GM12872 (cell line): ENCODE measurements around the gene PRPF31.

ENCODE experiments used
- TF ChIP-seq, protein P1 (sequence below): IDR thresholded peaks from 3 replicates; pipeline ENCODE4 v1.5.1; 2011; ENCODE audit warnings: low read depth, mild to moderate bottlenecking, low read length, moderate library complexity; ENCODE audit not compliant: insufficient read depth

The PRPF31 gene

DNA sequence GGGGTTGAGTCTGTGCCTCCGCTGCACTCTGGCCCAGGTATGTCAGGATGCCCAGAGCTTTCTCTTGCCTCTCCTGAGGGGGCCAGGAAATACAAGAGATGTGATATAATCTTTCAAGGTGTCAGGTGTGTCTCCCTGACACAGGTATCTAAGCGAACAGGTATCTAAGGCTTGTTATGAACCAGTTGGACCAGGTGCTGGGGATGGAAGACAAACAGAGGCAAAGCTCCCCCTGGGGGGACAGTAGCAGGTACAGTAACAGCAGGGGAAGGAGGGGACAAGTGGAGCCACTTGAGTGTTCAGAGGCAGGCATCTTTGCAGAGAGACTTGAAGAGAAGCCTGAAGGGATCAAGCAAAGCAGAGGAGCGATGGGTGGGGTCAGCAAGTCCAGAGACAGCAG, 41.4 kb downstream of the PRPF31 start:
- TF ChIP-seq, protein P1, sequence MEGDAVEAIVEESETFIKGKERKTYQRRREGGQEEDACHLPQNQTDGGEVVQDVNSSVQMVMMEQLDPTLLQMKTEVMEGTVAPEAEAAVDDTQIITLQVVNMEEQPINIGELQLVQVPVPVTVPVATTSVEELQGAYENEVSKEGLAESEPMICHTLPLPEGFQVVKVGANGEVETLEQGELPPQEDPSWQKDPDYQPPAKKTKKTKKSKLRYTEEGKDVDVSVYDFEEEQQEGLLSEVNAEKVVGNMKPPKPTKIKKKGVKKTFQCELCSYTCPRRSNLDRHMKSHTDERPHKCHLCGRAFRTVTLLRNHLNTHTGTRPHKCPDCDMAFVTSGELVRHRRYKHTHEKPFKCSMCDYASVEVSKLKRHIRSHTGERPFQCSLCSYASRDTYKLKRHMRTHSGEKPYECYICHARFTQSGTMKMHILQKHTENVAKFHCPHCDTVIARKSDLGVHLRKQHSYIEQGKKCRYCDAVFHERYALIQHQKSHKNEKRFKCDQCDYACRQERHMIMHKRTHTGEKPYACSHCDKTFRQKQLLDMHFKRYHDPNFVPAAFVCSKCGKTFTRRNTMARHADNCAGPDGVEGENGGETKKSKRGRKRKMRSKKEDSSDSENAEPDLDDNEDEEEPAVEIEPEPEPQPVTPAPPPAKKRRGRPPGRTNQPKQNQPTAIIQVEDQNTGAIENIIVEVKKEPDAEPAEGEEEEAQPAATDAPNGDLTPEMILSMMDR = no peak

DNA sequence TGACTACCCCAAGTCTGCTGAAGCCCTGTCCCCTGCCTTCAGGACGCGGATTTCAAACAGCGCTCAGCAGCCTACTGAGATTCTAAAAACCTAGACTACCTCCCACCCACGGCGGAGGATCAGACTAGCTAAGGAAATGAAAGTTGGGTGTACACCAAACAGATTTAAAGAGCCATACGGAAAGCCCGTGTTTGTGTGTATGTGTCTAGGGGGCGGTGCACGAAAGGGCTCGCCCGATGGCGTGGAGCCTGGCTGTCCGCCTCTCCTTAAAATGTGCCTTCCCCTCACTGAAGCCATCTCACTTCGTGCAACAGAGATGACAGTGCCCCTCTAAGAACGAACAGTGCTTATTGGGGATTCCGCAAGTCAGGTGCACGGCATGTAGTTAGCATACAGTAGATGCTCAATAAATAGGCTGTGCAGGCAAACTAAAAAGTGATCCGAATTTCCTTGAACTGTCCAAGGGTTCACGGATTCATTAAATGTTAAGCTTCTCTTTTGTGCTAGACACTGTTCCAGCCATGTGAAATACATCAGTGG, 43.3 kb downstream of the PRPF31 start:
- TF ChIP-seq, protein P1 = no peak

DNA sequence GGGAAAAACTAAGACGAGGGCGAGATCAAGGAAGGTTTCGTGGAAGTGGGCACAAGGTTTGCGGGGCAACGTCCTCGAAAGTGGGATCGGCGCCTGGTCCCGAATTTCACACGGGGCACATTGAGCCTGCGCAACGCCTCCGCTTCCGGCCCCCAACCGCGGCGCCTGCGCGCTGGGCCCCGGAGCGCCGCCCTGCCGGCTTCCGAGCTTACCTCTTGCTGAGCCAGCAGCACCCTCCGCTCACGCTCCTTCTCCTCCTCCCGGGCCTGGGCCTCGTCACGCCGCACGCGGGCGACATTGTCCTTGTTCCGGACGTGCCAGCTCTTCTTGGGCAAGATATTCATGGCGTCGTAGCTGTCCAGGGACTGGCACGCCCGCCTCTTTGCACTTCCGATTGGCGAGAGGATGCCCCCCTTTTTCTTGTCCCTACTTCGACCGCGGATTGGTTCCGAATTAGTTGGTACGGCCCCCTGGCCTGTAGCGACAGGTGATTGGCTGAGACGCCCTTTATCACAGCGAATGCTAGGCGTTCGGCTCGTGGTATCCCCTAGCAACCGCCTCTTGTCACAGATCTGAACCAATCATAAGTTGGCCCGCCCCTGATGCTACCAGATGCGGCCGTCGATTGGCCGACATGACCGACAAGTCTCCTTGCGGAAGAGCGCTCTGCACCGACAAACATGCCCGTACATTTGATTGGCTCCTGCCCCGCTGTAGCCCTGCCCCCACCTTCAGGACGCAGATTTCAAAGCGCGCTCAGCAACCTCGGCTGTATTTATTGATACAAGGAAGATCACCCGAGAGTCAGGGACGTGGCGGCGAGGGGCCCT, 44.0 kb downstream of the PRPF31 start, which contains the start of gene LENG1:
Gene LENG1, minus strand, starts transcription at position 370 of the 830 bp plus-strand sequence. Its CDS starts 26 bp downstream, at position 344.
- TF ChIP-seq, protein P1 = no peak

DNA sequence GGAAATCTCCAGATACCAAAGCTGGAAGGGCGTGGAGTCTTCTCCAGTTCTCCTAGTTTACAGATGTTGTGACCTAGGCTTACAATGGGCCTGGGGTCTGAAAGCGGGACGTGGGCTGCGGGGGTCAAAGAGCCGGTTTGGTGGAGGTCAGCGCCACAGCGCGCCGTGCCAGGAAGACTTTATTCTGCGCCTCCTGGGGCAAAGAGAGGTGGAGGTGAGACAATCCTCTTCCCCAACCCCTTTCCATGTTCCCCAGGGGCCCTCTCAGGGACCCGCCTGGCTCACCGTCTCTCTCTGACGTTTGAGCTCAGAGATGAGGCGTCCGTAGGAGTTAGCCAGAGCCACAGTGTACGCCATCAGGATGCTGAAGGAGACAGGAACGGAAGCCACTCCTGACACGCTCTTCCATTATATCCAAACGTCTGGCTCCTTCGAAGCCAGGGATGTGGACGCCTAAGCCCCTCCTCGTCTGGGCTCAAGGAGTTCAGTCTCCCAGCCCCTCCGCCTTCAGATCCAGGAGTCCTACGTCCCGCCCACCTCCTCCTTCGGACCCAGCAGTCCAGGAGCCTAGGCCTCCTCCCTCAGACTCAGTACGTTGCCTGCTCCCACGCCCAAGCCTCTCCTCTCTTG, 44.7 kb downstream of the PRPF31 start:
- TF ChIP-seq, protein P1 = no peak

DNA sequence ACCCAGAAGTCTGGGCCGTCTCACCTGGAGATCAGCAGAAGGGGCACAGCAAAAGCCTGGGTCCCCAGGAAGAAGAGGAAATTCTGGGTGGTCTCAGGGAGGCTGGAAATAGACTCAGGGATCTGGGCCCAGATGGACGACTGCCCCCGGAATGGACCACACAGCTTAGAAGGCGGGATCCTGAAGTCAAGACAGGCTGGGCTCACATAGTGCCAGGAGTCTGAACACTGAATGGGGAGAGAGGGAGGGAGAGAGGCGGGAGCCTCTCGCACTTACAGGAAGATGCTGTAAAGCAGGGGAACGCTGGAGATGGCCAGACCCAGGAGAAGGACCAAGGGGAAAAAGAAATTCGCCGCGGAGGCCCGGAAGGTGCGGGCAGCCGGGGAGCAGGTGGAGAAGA, 45.3 kb downstream of the PRPF31 start:
- TF ChIP-seq, protein P1 = no peak

DNA sequence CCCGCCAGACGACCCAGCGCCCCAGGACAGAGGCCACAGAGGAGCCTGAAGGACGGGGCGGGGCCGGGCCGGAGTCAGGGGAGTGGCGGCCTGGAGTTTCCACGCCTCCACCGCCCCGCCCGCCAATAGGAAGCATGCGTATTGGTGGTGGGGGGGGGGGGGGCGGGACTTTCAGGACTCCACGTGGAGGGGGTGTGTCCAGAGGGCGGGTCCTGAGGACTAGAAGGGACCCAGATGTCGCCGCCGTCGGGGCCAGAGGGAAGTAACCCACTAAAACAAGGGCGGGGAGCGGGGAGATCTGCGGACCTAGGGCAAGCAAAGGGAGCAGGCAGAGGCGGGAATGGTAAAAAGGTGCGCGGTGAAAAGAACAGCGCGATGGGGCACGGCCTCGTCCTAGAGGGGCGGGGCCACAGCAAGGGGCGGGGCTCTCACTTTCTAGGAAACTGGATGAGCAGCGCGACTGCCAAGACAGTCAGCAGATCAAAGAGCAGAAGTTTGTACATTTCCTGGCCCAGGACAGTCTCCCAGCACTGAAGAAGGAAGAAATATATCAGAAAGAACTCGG, 46.8 kb downstream of the PRPF31 start:
- TF ChIP-seq, protein P1 = no peak

DNA sequence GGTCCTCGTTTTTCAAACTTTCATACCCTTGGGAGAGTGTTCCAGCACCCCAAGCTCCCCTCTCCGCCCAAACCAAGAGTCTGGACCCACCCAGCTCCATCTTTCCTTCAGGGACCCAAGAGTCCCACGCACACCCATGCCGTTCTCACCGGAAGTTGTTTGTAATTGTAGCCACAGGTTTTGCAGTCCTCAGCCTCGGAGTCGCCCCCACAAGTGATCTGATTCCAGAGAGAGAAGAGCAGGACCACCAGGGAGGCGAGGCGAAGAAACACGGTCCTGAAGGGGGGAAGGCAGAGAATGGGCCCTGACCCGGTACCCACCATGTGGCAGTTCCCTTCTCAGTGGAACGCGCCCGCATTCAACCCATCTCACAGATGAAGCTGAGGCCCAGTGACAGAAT, 47.3 kb downstream of the PRPF31 start:
- TF ChIP-seq, protein P1 = no peak
